SH-SY5Y (cell line): ENCODE measurements around the gene TMPRSS3.

Experiments
- GATA2 ChIP-seq: IDR thresholded peaks from 2 replicates; pipeline ENCODE4 v1.6.1; 2011; ENCODE audit warnings: mild to moderate bottlenecking, low read depth, low read length
- GATA3 ChIP-seq: IDR thresholded peaks from 2 replicates; pipeline ENCODE4 v1.6.1; 2011; ENCODE audit warnings: low read depth, mild to moderate bottlenecking, low read length, moderate library complexity

The TMPRSS3 gene

DNA sequence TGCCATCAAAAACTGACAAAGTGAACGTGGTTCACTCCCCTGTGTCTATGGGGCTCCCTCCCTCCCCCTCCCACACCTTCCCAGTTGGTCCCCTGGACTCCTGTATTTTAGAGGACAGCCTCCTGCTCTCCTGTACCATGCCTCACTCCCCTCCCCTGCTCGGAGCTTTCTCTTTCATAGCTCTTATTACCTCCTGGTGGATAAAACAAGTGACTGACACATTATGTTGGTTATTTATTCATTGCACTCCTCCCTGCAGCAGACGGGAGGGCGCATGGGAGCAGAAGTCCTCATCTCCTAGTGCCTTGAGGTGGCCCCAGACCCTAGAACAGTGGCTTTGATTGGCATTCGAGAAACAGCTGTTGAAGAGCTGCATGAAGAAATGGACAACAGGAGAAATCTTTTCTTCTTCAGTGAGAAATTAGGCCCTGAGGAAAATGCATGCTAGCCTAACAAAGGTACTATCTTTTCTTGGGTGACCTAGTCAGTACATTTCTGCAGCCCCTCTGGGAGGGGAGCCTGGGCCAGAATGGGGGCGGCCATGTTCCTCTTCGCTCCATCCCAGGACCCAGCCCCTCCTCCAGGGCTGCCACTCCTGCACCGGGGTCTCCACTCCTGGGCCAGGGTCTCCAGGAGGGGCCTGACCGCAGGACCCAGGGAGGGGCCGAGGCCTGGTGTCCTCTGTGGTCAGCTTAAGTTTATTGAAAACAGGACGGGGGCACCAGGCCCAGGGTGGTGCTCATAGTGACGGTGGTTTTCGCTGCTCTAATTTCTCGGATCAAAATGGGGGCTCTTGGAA is 28.3 kb downstream of the TMPRSS3 start:
- TF ChIP-seq GATA2 (no peak), GATA3 (no peak)

DNA sequence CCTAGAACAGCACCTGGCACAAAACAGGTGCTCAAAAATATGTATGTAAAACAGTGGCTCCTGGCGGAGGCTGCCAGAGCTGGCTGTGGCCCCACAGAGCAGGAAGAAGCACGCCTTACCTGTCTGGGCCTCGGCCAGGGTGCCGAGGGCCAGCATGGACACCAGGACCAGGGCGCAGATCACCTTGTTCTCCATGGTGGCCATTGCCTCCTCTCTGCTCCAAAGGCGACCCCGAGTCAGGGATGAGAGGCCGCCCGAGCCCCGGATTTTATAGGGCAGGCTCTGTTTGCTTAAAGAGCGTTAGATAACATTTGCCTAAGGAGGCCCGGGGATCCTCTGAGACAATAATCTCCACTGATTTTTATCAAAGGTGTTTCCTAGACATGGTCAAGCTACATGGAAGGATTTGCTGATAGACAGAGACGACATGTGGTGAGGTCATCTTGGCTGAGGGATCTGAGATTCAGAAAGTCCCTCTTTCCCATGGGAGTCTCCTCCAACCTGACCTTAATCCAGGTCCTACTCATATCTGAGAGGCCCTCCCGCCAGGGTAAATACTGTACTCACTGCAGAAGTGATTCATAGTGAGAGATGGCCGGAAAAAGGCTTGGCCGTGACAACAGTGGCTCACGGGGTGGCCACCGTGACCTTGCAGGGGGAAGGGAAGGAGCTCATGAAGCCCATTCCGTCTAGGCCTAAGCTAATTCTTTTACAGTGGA is 29.4 kb downstream of the TMPRSS3 start, which contains the start of gene TFF1:
Gene TFF1 (minus strand): TSS at position 244 of the 719 bp plus-strand sequence. CDS start 40 bp downstream, at position 204.
- TF ChIP-seq GATA3 (no peak), GATA2 (no peak)

DNA sequence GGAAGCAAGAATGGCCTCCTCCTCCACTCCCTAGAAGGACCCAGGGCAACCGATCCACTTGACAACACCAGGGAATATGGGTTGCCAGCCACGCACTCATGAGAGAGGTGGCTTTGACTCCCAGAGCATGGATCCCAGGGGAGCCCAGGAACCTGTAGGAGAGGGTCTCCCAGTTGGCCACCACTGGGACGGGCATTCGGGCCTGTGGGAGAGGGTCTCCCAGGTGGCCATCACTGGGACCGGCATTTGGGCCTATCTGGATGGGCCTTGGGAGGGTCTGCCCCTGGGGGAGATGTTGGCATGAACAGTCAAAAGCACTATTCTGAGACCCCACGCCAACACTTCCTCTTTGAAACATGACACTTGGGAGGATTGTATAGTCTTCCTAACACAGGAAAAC is 30.1 kb downstream of the TMPRSS3 start:
- TF ChIP-seq GATA2: no peak
- TF ChIP-seq GATA3: no peak

DNA sequence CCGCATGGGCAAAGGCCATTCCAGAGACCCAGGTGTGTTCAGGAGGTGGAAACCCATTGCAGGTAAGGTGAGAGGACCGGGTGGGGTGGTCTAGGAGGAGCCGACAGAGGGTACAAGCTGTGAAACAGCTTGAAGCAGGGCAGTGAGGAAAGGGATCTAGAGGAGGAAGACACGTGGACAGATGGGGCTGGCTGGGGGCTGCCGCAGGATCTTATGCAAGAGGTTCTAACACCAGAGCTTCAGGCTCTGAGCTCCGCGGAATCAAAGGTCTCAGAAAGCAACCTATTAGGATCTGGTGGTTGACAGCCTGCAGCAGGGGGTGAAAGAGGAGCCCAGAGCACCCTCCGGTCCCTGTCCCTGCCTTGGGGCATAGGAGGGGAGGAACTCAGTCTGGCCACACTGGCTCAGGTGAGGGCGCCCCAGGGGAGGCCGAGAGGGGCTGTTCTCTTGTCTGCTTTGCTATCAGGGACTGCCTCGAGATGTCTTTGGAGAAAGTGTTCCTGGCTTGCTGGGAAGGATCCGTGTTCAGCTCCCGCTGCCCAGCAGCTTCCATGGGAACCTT is 31.5 kb downstream of the TMPRSS3 start:
- TF ChIP-seq GATA2 (no peak), GATA3 (no peak)

DNA sequence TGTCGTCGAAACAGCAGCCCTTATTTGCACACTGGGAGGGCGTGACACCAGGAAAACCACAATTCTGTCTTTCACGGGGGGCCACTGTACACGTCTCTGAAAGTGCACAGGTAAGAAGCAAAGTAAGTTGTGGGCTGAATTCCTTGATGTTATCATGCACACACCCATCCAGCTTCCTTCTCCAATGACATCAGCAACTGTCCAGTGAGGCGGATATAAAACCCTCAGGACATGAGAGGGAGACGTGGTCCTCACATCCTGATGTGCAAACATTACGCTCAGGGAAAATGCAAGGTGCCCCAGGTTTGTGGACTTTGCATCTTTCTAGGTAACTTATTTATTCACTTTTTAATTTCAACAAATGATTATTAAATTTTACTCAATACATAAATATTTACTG is 32.5 kb downstream of the TMPRSS3 start:
- no peak for TF ChIP-seq GATA3
- no peak for TF ChIP-seq GATA2

DNA sequence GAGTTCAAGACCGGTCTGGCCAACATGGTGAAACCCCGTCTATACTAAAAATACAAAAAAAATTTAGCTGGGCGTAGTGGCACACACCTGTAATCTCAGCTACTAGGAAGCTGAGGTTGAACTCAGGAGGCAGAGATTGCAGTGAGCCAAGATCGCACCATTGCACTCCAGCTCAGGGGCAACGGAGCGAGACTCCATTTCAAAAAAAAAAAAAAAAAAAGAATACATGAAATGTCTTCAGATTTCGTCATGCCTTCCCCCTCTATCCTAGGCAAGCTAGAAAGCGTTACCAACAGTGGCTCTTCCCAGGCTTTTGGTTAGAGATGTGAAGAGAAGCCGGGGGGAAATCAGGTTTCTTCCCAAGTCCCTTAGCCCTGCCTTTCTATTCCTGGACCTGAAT is 33.2 kb downstream of the TMPRSS3 start:
- no peak for TF ChIP-seq GATA2
- TF ChIP-seq GATA3: no peak

DNA sequence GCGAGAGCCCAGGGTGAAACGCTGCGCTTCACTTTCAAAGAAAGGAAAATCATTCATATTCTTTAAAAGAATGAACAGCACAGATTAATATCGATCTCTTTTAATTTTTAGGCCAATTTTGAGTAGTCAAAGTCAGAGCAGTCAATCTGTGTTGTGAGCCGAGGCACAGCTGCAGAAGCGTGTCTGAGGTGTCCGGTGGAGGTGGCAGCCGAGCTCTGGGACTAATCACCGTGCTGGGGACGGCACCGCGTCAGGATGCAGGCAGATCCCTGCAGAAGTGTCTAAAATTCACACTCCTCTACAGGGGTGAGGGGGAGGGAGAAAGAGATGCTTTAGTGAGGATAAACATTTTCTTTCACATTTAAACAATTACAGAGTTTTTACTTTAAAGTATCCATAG is 33.7 kb downstream of the TMPRSS3 start:
- TF ChIP-seq GATA3 (no peak), GATA2 (no peak)

DNA sequence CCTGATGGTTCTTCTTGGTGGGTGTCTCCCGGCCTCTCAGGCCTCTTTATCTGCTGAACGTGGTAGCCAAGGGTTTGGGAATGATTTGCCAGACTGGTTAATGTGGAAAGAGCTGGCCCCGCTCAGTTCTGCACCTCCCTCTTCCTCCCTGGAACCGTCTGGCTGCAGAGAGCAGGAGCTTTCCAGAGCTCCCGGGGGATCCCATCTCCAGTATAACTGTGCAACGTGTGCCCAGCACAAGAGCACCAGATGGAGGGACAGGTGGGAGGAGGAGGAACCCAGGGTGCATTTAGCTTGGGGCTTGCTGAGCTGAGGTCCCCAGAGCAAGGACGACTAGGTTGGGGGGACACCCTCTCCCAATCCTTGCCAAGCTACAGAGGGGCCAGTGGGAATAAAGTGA is 34.6 kb downstream of the TMPRSS3 start:
- TF ChIP-seq GATA3 (no peak), GATA2 (no peak)

DNA sequence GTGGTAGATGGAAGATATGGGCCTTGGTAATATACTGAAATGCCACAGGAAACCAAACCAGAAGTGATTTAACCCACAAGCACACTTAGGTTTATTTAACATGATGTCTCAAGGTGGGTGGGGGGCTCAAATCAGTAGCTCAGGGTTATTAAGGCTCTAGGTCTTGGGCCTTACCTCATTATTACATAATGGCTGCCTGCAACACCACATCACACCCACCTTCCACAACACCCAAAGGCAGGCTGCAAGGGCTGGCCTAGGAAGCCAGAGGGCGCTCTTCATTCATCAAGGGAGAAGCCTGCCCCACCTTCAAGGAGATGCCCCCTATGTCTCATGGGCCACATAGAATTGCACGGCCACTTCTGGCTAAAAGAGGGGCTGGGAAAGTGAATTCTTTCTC is 35.5 kb downstream of the TMPRSS3 start:
- TF ChIP-seq GATA3 (no peak), GATA2 (no peak)

DNA sequence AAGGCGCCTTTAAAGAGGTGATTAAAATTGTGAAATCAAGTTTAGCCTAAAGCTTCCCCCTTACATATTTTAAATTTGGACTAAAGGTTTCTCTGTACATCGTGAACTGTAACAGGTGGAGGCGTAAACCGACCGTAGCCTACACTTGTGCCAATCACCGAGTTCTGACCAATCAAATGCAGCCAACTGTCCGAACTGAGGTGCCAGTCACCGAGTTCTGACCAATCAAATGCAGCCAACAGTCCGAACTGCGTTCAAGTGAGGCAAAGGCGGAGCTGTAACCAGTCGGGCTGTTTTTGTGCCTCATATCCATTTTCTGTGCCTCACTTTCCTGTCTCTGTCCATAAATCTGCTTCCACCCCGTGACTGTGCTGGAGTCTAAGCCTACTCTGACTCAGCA is 36.9 kb downstream of the TMPRSS3 start:
- no peak for TF ChIP-seq GATA2
- TF ChIP-seq GATA3: no peak

DNA sequence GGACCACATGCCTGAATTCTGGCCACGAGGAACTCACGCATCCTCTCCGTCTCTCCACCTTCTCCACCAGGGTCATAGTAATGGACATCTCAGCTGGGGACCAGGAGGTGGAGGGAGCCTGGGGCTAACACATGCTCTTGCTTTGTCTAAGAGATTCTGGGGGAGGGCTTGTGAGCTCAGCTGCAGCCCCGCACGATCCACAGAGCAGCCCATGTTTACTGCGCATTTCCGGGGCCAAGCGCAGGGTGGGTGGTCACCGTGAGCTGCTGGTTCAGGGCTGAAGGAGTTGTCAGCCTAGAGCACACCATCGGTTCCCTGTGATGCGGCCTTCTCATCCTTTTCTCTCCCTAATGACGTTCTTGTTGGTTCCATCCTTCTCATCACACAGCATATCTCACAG is 37.6 kb downstream of the TMPRSS3 start:
- no peak for TF ChIP-seq GATA3
- TF ChIP-seq GATA2: no peak

DNA sequence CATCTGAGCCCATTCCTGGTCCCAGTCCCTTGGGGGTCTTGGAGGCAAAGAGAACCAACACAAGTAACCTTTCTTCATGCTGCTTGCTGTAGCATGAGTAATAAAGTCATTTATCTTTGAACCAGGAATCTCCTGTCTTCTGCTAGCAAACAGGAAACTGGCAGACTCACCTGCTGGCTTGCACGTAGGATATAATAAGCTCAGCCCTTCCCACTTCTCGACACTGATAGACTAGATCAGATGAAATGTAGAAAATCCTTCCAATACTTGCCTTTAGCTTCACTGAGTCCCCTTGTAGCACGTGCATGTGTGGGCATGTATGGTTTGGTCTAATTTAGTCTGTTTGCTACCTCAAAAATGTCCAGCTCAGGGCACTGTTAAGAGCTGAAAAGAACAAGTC is 38.5 kb downstream of the TMPRSS3 start:
- TF ChIP-seq GATA2 (no peak), GATA3 (no peak)

DNA sequence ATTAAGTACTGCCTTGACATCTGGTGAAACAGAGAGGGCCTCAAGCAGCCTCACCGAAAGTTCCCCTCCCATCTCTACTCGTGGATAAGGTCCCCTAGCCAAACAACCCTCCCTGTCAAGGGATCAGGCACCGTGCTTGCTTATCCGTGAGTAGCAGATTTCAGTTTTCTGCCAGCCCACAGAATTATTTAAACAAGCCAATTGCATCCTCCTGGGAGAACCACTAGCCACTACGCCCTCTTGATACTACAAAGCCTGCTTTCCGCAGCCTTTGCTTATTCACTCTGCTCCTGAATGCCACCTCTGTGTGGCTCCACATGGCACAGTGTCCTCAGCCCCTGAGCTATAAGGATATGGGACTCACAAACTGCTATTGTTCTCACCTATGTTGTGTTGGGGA is 39.2 kb downstream of the TMPRSS3 start:
- TF ChIP-seq GATA2 (no peak), GATA3 (no peak)

DNA sequence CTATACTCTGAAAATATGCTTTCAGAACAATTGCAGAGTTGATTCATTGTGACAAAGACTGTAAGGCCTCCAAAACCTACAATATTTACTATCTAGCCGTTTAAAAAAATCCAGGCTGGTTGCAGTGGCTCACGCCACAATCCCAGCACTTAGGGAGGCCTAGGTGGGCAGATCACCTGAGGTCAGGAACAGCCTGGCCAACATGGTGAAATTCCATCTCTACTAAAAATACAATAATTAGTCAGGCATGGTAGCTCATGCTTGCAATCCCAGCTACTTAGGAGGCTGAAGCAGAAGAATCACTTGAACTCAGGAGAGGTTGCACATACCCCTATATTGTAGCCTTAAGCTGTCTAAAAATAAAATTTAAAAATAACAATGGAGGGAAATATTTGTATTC is 39.8 kb downstream of the TMPRSS3 start:
- TF ChIP-seq GATA3 (no peak), GATA2 (no peak)

DNA sequence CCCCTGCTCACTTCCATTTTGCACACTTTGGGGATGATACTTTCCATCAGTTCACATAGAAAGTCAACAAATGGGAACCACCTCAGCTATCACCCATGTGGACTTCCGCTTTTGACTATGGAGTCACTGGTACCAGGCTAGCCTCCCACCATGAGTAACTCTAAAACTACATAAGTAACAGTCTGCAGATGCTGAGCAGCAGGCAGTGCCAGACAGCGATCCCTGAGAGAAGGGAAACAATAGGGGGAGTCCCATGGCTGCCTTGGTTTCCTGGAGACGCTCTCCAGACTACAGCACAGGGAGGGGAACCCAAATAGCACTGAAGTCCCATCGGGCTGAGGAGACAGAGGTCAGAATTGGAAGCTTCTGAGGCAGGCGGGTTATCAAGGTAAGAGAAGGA is 42.2 kb downstream of the TMPRSS3 start:
- no peak for TF ChIP-seq GATA3
- no peak for TF ChIP-seq GATA2
